Measurements from ENCODE around the gene COL18A1. TPM values are rescaled to one million over a fixed set of nuclear protein-coding genes. Genes with fewer than 3 reads are reported as not detected.

The COL18A1 gene
- total and polyA plus RNA-seq, 2 experiments from 2014 or later, result 97.1 to 140 TPM

DNA sequence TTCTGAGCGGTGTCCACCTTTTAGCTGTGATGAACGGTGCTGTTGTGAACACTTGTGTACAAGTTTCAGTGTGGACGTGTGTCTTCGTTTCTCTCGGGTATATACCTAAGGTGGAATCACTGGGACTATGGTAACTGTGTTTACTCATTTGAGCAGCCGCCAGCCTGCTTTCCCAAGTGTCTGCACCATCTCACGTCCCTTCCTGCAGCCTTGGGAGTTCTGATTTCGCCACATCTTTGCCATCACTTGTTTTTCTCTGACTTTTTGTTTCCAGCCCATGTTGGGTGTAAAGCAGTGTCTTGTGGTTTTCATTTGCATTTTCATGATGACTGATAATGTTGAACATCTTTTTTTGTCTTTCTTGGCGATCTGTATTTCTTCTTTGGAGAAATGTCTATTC lies 40.4 kb downstream of the COL18A1 start:
- H2AFZ ChIP-seq, result no peak overlapping the region

GRCh38 chr21:45447821-45448220 lies 42.9 kb downstream of the COL18A1 start:
- Histone ChIP-seq H4K20me1 (ENCODE audit: insufficient read depth, poor library complexity, severe bottlenecking) (no peaks in the 10 kb centered on the region), H3K9me3 (ENCODE audit: low read depth) (no peaks in the 10 kb centered on the region), H3K4me2 (no peak overlapping the region), H3K9me2 (replicated peaks; ENCODE audit: insufficient read depth) (no peaks in the 10 kb centered on the region), H3K79me2 (peaks cover 38% of the 10 kb centered on the region), H3K27me3 (no peaks in the 10 kb centered on the region), H3K27ac (no peak overlapping the region), H2AFZ (no peak overlapping the region), H3K4me3 (no peak overlapping the region), H3K4me1 (ENCODE audit: insufficient read depth) (no peaks in the 10 kb centered on the region), H3K36me3 (replicated peaks; ENCODE audit: insufficient read depth, low read depth) (no peaks in the 10 kb centered on the region)
- no peak for TF ChIP-seq CTCF (IDR thresholded peaks at IDR 0.05; ENCODE audit: poor library complexity)
- no peak for TF ChIP-seq EZH2phosphoT487 (IDR thresholded peaks at IDR 0.05; ENCODE audit: low read depth, severe bottlenecking, unreplicated experiment)
- no peak for TF ChIP-seq EZH2 (IDR thresholded peaks at IDR 0.05; ENCODE audit: borderline replicate concordance)
- DNase-seq (ENCODE audit: low spot score), result no peak
- 84% methylated on average over 8 of the region's 8 CpGs for WGBS (ENCODE audit: low lambda C conversion rate, missing lambda C conversion rate)

More for the DNA sequence above, 40.4 kb downstream of the COL18A1 start:
- DNase-seq (ENCODE audit: low spot score), result no peak
- no peaks in the 10 kb centered on the region for H3K9me2 ChIP-seq (replicated peaks; ENCODE audit: insufficient read depth)
- H3K36me3 ChIP-seq (replicated peaks; ENCODE audit: insufficient read depth, low read depth), result no peaks in the 10 kb centered on the region
- no peaks in the 10 kb centered on the region for H3K9me3 ChIP-seq (ENCODE audit: low read depth)
- no peak overlapping the region for H3K27ac ChIP-seq
- H3K4me1 ChIP-seq (ENCODE audit: insufficient read depth), result no peaks in the 10 kb centered on the region
- no peaks in the 10 kb centered on the region for H3K27me3 ChIP-seq
- H3K4me3 ChIP-seq, result no peak overlapping the region
- TF ChIP-seq EZH2 (IDR thresholded peaks at IDR 0.05; ENCODE audit: borderline replicate concordance), result no peak
- TF ChIP-seq CTCF (IDR thresholded peaks at IDR 0.05; ENCODE audit: poor library complexity), result no peak
- TF ChIP-seq EZH2phosphoT487 (IDR thresholded peaks at IDR 0.05; ENCODE audit: low read depth, severe bottlenecking, unreplicated experiment), result no peak
- no peak overlapping the region for H3K4me2 ChIP-seq
- WGBS (ENCODE audit: low lambda C conversion rate, missing lambda C conversion rate), result 97% methylated on average over 9 of the region's 9 CpGs
- no peaks in the 10 kb centered on the region for H4K20me1 ChIP-seq (ENCODE audit: insufficient read depth, poor library complexity, severe bottlenecking)
- peaks cover 38% of the 10 kb centered on the region for H3K79me2 ChIP-seq

DNA sequence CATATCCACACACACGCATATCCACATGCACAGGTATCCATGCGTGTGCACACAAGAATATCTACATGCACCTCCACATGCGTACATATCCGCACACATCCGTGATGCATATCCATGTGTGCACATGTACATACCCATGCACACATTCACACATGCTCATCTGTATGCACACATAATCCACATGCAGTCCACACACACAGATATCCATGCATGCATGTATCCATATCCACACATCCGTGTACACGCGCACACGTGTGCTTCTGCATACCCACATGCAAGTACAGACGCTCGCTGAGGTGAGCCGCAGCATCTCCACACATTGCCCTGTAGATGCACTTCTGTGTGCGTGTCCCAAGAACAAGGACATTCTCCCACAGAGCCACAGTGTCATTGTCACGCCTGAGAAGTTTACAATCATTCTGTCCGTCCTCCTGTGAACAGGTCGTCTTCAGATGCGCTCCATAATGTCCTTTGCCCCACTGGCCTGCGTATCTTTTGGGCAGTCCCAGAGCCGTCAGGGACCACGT lies 43.4 kb downstream of the COL18A1 start:
- H3K4me1 ChIP-seq (ENCODE audit: insufficient read depth), result no peaks in the 10 kb centered on the region
- no peak for DNase-seq (ENCODE audit: low spot score)
- H3K79me2 ChIP-seq, result peaks cover 40% of the 10 kb centered on the region
- no peak overlapping the region for H2AFZ ChIP-seq
- H3K27ac ChIP-seq, result no peak overlapping the region
- no peaks in the 10 kb centered on the region for H3K27me3 ChIP-seq
- TF ChIP-seq CTCF (IDR thresholded peaks at IDR 0.05; ENCODE audit: poor library complexity) (no peak), EZH2phosphoT487 (IDR thresholded peaks at IDR 0.05; ENCODE audit: low read depth, severe bottlenecking, unreplicated experiment) (no peak), EZH2 (IDR thresholded peaks at IDR 0.05; ENCODE audit: borderline replicate concordance) (no peak)
- H3K4me3 ChIP-seq, result no peak overlapping the region
- no peaks in the 10 kb centered on the region for H4K20me1 ChIP-seq (ENCODE audit: insufficient read depth, poor library complexity, severe bottlenecking)
- no peaks in the 10 kb centered on the region for H3K36me3 ChIP-seq (replicated peaks; ENCODE audit: insufficient read depth, low read depth)
- WGBS (ENCODE audit: low lambda C conversion rate, missing lambda C conversion rate), result 94% methylated on average over 20 of the region's 20 CpGs
- H3K9me2 ChIP-seq (replicated peaks; ENCODE audit: insufficient read depth), result no peaks in the 10 kb centered on the region
- no peaks in the 10 kb centered on the region for H3K9me3 ChIP-seq (ENCODE audit: low read depth)
- H3K4me2 ChIP-seq, result no peak overlapping the region

Measured in hepatocyte (in vitro differentiated cells).